Neural progenitor cell (in vitro differentiated cells): ENCODE data around the gene ABCF1. TPM values are rescaled to one million over a fixed set of nuclear protein-coding genes. Genes with fewer than 3 reads are reported as not detected.

Experiments used
- DNase-seq: peaks from one replicate; pipeline ENCODE4 v3.0.0-alpha.2; 2016; ENCODE audit warnings: low spot score
- H2AFZ ChIP-seq: fragments of 200-600 bp; sonication (generic); replicated peaks from 2 replicates; pipeline ENCODE4 v1.6.1; 2016; ENCODE audit warnings: antibody characterized with exemption
- H3F3A ChIP-seq: fragments of 200-600 bp; sonication (generic); 2 replicates; pipeline ENCODE4 v1.6.1; 2016; ENCODE audit warnings: antibody characterized with exemption, low read depth
- H3K27ac ChIP-seq: fragments of 200-600 bp; sonication (generic); 2 replicates; pipeline ENCODE4 v1.5.1; 2016; ENCODE audit warnings: mild to moderate bottlenecking
- H3K27me3 ChIP-seq: fragments of 200-600 bp; sonication (generic); 2 replicates; pipeline ENCODE4 v1.6.1; 2016; ENCODE audit warnings: mild to moderate bottlenecking, moderate library complexity
- H3K36me3 ChIP-seq: fragments of 200-600 bp; sonication (generic); 2 replicates; pipeline ENCODE4 v1.5.1; 2016
- H3K4me1 ChIP-seq: fragments of 200-600 bp; sonication (generic); 2 replicates; pipeline ENCODE4 v1.6.1; 2016; ENCODE audit warnings: mixed run types
- H3K4me2 ChIP-seq: fragments of 200-600 bp; sonication (generic); 2 replicates; pipeline ENCODE4 v1.6.1; 2016
- H3K4me3 ChIP-seq: fragments of 200-600 bp; sonication (generic); 2 replicates; pipeline ENCODE4 v1.5.1; 2016
- H3K79me2 ChIP-seq: fragments of 200-600 bp; sonication (generic); 2 replicates; pipeline ENCODE4 v1.6.1; 2016; ENCODE audit warnings: low read depth
- H3K9ac ChIP-seq: fragments of 200-600 bp; sonication (generic); 2 replicates; pipeline ENCODE4 v1.6.1; 2016
- H3K9me3 ChIP-seq: fragments of 200-600 bp; sonication (generic); 2 replicates; pipeline ENCODE4 v1.5.1; 2016; ENCODE audit warnings: low read depth
- H4K20me1 ChIP-seq: fragments of 200-600 bp; sonication (generic); 2 replicates; pipeline ENCODE4 v1.6.1; 2016; ENCODE audit warnings: low read depth
- H3K27ac Mint-ChIP-seq: 3 replicates; pipeline ENCODE4 v1.8.0; 2021; ENCODE audit warnings: mixed read lengths
- H3K27me3 Mint-ChIP-seq: 2 replicates; pipeline ENCODE4 v1.8.0; 2022; ENCODE audit warnings: low read depth, mild to moderate bottlenecking, inconsistent platforms, moderate library complexity, mixed read lengths; ENCODE audit not compliant: insufficient read depth
- H3K36me3 Mint-ChIP-seq: 3 replicates; pipeline ENCODE4 v1.8.0; 2021; ENCODE audit warnings: mixed read lengths
- H3K4me1 Mint-ChIP-seq: 3 replicates; pipeline ENCODE4 v1.8.0; 2021; ENCODE audit warnings: mixed read lengths
- H3K4me3 Mint-ChIP-seq: 3 replicates; pipeline ENCODE4 v1.8.0; 2021; ENCODE audit warnings: mild to moderate bottlenecking, moderate library complexity, mixed read lengths
- H3K9me3 Mint-ChIP-seq: 3 replicates; pipeline ENCODE4 v1.8.0; 2020; ENCODE audit warnings: mixed read lengths
- CTCF ChIP-seq: fragments of 200-600 bp; sonication (generic); IDR thresholded peaks from 2 replicates; pipeline ENCODE4 v1.5.1; 2017; ENCODE audit warnings: antibody characterized with exemption, mild to moderate bottlenecking
- EZH2 ChIP-seq: fragments of 200-600 bp; sonication (generic); IDR thresholded peaks from 2 replicates; pipeline ENCODE4 v1.6.1; 2017; ENCODE audit warnings: antibody characterized with exemption, mild to moderate bottlenecking, moderate library complexity
- EZH2phosphoT487 ChIP-seq: fragments of 200-600 bp; sonication (generic); IDR thresholded peaks from 2 replicates; pipeline ENCODE4 v1.6.1; 2017; ENCODE audit warnings: antibody characterized with exemption
- total RNA-seq: library from RNA; depleted of rRNA; stranded (reverse); fragments of >200 nt; gene quantifications from 2 replicates; pipeline ENCODE4 v1.2.3, GENCODE V29; 2015; ENCODE audit warnings: low replicate concordance

Gene ABCF1
- total RNA-seq, 1 donor from 2014 or later = 43.9 TPM

- H3F3A ChIP-seq = peaks cover 7% of the 10 kb centered on the region
- H3K27ac ChIP-seq = no peak overlapping the region
- Mint-ChIP-seq H3K9me3 (no peaks in the 10 kb centered on the region), H3K27ac (no peak overlapping the region), H3K27me3 (peaks cover 6% of the 10 kb centered on the region), H3K4me1 (no peaks in the 10 kb centered on the region), H3K36me3 (peaks cover 40% of the 10 kb centered on the region), H3K4me3 (no peak overlapping the region)
- no peak overlapping the region for H3K9ac ChIP-seq
- no peak overlapping the region for H2AFZ ChIP-seq
- TF ChIP-seq EZH2phosphoT487 = no peak
- no peak for TF ChIP-seq CTCF
- H4K20me1 ChIP-seq = peaks cover 16% of the 10 kb centered on the region
- no peaks in the 10 kb centered on the region for H3K9me3 ChIP-seq
- no peaks in the 10 kb centered on the region for H3K27me3 ChIP-seq
- peaks cover 9% of the 10 kb centered on the region for H3K79me2 ChIP-seq
- H3K4me3 ChIP-seq = no peak overlapping the region
- H3K4me2 ChIP-seq = no peak overlapping the region
- peaks cover 7% of the 10 kb centered on the region for H3K36me3 ChIP-seq
- no peak for DNase-seq
- H3K4me1 ChIP-seq = no peaks in the 10 kb centered on the region
These were observed 18.6 kb downstream of the ABCF1 start for GRCh38 chr6:30589754-30590358.

GRCh38 chr6:30590509-30590908, 19.3 kb downstream of the ABCF1 start:
- peaks cover 11% of the 10 kb centered on the region for H3F3A ChIP-seq
- H3K9me3 ChIP-seq = no peaks in the 10 kb centered on the region
- no peaks in the 10 kb centered on the region for H3K9me3 Mint-ChIP-seq
- peaks cover 9% of the 10 kb centered on the region for H3K79me2 ChIP-seq
- no peaks in the 10 kb centered on the region for H3K4me1 Mint-ChIP-seq
- TF ChIP-seq EZH2 = no peak
- no peak for TF ChIP-seq CTCF
- TF ChIP-seq EZH2phosphoT487 = no peak
- H3K27me3 Mint-ChIP-seq = peaks cover 7% of the 10 kb centered on the region
- no peak overlapping the region for H3K27ac ChIP-seq
- H4K20me1 ChIP-seq = peaks cover 16% of the 10 kb centered on the region
- H3K36me3 Mint-ChIP-seq = peaks cover 41% of the 10 kb centered on the region
- H3K27me3 ChIP-seq = no peaks in the 10 kb centered on the region
- no peak overlapping the region for H2AFZ ChIP-seq
- no peak overlapping the region for H3K4me2 ChIP-seq
- H3K4me3 Mint-ChIP-seq = no peak overlapping the region
- no peak overlapping the region for H3K9ac ChIP-seq
- no peak for DNase-seq
- no peak overlapping the region for H3K27ac Mint-ChIP-seq
- no peaks in the 10 kb centered on the region for H3K4me1 ChIP-seq
- no peak overlapping the region for H3K4me3 ChIP-seq
- peaks cover 7% of the 10 kb centered on the region for H3K36me3 ChIP-seq

GRCh38 chr6:30591008-30591407, 19.8 kb downstream of the ABCF1 start:
- H3K9me3 ChIP-seq = no peaks in the 10 kb centered on the region

More at GRCh38 chr6:30591008-30591407, 19.8 kb downstream of the ABCF1 start:
- peaks cover 7% of the 10 kb centered on the region for H3K36me3 ChIP-seq
- peaks cover 9% of the 10 kb centered on the region for H3K79me2 ChIP-seq
- Mint-ChIP-seq H3K27me3 (peaks cover 7% of the 10 kb centered on the region), H3K9me3 (no peaks in the 10 kb centered on the region), H3K4me1 (no peaks in the 10 kb centered on the region), H3K4me3 (no peak overlapping the region), H3K27ac (no peak overlapping the region), H3K36me3 (peaks cover 42% of the 10 kb centered on the region)
- TF ChIP-seq EZH2phosphoT487 (no peak), CTCF (no peak), EZH2 (no peak)
- no peak for DNase-seq
- H4K20me1 ChIP-seq = peaks cover 16% of the 10 kb centered on the region
- no peak overlapping the region for H3K27ac ChIP-seq
- H3K4me2 ChIP-seq = no peak overlapping the region
- no peak overlapping the region for H3K4me3 ChIP-seq
- no peak overlapping the region for H2AFZ ChIP-seq
- H3K9ac ChIP-seq = no peak overlapping the region
- peaks cover 12% of the 10 kb centered on the region for H3F3A ChIP-seq
- H3K27me3 ChIP-seq = no peaks in the 10 kb centered on the region
- no peaks in the 10 kb centered on the region for H3K4me1 ChIP-seq
